ENCODE measurements around the gene PBXIP1. TPM values are rescaled to one million over a fixed set of nuclear protein-coding genes. Genes with fewer than 3 reads are reported as not detected.

Gene PBXIP1
- total RNA-seq, 1 experiment from 2014 or later: 26.5 TPM

DNA sequence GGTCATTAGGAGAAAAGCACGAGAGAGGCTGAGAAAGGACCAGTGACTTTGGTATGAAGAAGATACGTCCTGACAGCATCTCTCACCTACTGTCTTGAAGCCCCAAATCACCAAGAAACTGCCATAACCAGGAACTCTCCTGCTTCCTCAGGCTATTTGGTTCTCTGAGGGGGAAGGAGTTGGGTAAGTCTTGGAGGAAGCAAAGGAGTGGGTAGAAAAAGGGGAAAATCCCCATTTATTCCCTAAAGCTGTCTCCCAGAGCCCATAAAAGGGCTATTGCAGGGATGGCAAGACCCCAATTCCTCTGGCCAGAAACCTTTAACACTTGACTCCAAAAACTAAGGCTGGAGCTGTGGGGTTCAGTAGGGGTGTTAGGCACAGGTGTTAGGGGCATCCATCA is 2.1 kb upstream of the PBXIP1 start (continued):
- TF ChIP-seq, protein P1, sequence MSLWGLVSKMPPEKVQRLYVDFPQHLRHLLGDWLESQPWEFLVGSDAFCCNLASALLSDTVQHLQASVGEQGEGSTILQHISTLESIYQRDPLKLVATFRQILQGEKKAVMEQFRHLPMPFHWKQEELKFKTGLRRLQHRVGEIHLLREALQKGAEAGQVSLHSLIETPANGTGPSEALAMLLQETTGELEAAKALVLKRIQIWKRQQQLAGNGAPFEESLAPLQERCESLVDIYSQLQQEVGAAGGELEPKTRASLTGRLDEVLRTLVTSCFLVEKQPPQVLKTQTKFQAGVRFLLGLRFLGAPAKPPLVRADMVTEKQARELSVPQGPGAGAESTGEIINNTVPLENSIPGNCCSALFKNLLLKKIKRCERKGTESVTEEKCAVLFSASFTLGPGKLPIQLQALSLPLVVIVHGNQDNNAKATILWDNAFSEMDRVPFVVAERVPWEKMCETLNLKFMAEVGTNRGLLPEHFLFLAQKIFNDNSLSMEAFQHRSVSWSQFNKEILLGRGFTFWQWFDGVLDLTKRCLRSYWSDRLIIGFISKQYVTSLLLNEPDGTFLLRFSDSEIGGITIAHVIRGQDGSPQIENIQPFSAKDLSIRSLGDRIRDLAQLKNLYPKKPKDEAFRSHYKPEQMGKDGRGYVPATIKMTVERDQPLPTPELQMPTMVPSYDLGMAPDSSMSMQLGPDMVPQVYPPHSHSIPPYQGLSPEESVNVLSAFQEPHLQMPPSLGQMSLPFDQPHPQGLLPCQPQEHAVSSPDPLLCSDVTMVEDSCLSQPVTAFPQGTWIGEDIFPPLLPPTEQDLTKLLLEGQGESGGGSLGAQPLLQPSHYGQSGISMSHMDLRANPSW (CRISPR knock-in tag; conservative IDR thresholded peaks at IDR 0.05; ENCODE audit: low read depth): no peak
- TF ChIP-seq ATF1 (CRISPR knock-in tag; IDR thresholded peaks at IDR 0.05): no peak
- TF ChIP-seq, protein P2, sequence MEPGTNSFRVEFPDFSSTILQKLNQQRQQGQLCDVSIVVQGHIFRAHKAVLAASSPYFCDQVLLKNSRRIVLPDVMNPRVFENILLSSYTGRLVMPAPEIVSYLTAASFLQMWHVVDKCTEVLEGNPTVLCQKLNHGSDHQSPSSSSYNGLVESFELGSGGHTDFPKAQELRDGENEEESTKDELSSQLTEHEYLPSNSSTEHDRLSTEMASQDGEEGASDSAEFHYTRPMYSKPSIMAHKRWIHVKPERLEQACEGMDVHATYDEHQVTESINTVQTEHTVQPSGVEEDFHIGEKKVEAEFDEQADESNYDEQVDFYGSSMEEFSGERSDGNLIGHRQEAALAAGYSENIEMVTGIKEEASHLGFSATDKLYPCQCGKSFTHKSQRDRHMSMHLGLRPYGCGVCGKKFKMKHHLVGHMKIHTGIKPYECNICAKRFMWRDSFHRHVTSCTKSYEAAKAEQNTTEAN (CRISPR knock-in tag; IDR thresholded peaks at IDR 0.05): no peak

DNA sequence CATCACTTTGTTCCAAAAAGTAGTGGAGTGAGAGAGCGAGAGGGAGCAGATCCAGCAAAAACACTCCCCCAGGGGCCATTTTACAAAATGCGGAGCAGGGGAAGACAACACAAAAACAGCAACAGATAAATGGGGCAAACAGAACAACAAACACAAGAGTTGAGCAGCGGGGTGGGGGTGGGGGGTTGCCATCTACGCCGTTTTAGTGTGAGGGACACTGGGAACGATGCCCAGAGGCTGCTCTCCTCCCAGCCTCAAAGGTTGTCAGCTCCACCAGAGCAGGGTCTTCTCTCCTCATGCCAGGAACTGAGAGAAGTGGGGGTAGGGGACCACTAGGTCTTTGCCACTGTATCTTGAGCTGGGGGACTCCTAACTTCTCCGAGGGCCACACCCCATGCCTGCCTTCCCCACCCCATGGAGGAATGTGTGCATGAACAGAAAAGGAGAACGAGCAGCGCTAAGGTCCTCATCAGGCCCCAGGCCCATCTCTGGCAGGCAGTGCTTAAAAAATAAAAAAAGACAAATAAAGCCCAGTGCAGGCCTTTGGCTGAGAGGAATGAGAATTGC is 1.3 kb upstream of the PBXIP1 start:
- H3K27ac Mint-ChIP-seq: 0 out of 2 replicates have a peak overlapping the region, but pooled peaks have one; percentile 9
- ATAC-seq: no peak
- CTCF ChIA-PET: interaction anchor here (0.6 to 3.8 kb wide), 13 partner anchors 15 to 134 kb away, joined by 3 to 77 read pairs (median 4); partner anchors contain the start of genes LENEP, PMVK and SHC1

DNA sequence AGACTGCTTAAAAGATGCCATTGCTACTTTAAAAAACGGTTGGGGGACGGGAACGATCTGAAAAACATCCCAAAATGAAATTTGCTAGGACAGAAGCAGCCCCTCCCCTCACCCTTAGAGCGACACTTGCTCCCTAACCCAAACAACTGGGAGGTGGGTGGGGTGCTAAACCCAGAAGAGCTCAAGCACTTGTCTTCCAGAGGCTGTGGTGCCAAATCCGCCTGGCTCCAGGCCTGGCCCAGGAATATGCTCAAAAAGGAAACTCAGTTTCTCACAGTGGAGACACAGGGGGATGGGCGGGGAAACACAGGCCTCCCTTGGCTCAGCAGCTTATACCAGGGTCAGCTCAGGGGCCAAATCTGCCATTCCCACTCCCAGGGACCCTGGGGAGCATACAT is 644 bp upstream of the PBXIP1 start:
- no peaks in the 10 kb centered on the region for H3K9me3 Mint-ChIP-seq
- ATAC-seq (peak; percentile 17), DNase-seq (ENCODE audit: low spot score) (no peak)
- peaks cover 56% of the 10 kb centered on the region for H3K4me1 Mint-ChIP-seq
- 0 out of 2 replicates have a peak, but pooled peaks have one; percentile 35 for TF ChIP-seq EMX1 (CRISPR knock-in tag; IDR thresholded peaks at IDR 0.05)
- no peak for TF ChIP-seq ZNF416 (CRISPR knock-in tag; IDR thresholded peaks at IDR 0.05)
- ChIA-PET CTCF (interaction anchor here (0.6 to 3.8 kb wide), 27 partner anchors 15 to 410 kb away, joined by 3 to 77 read pairs (median 4); partner anchors contain the start of genes ADAM15, KRTCAP2, LENEP and PMVK), POLR2A (interaction anchor here (0.8 to 4.6 kb wide), 10 partner anchors 11 to 237 kb away, joined by 3 to 66 read pairs (median 5); partner anchors contain the start of genes CKS1B, FLAD1, KCNN3 and PMVK)
- H3K27ac Mint-ChIP-seq: peak overlapping the region; percentile 99; the same call in 1 of the 2 replicates
- no peaks in the 10 kb centered on the region for H3K27me3 Mint-ChIP-seq (ENCODE audit: low read depth)
- peak overlapping the region; percentile 97 for H3K4me3 Mint-ChIP-seq
- H3K36me3 Mint-ChIP-seq: peaks cover 13% of the 10 kb centered on the region

More for the DNA sequence above, 1.3 kb upstream of the PBXIP1 start:
- DNase-seq (ENCODE audit: low spot score): no peak
- Mint-ChIP-seq H3K4me3 (peak overlapping the region; percentile 97), H3K27me3 (ENCODE audit: low read depth) (no peaks in the 10 kb centered on the region), H3K4me1 (peaks cover 56% of the 10 kb centered on the region), H3K36me3 (peaks cover 13% of the 10 kb centered on the region), H3K9me3 (no peaks in the 10 kb centered on the region)
- POLR2A ChIA-PET: interaction anchor here (0.8 to 4.6 kb wide), 7 partner anchors 10 to 237 kb away, joined by 3 to 66 read pairs (median 8); partner anchors contain the start of genes CKS1B, FLAD1, PMVK and SHC1
- TF ChIP-seq FOXJ3 (CRISPR knock-in tag; IDR thresholded peaks at IDR 0.05; ENCODE audit: borderline replicate concordance): no peak
- TF ChIP-seq JAZF1 (CRISPR knock-in tag; IDR thresholded peaks at IDR 0.05): no peak
- no peak for TF ChIP-seq ZNF121 (CRISPR knock-in tag; IDR thresholded peaks at IDR 0.05)
- TF ChIP-seq, protein P3, sequence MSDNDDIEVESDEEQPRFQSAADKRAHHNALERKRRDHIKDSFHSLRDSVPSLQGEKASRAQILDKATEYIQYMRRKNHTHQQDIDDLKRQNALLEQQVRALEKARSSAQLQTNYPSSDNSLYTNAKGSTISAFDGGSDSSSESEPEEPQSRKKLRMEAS (CRISPR knock-in tag; IDR thresholded peaks at IDR 0.05): no peak
- TF ChIP-seq TCF7 (CRISPR knock-in tag; IDR thresholded peaks at IDR 0.05; ENCODE audit: low read depth): no peak
- TF ChIP-seq SMAD3 (CRISPR knock-in tag; IDR thresholded peaks at IDR 0.05; ENCODE audit: borderline replicate concordance): no peak
- TF ChIP-seq ZNF671 (CRISPR knock-in tag; IDR thresholded peaks at IDR 0.05): no peak
- no peak for TF ChIP-seq ZNF263 (CRISPR knock-in tag; IDR thresholded peaks at IDR 0.05; ENCODE audit: low read depth)
- TF ChIP-seq, protein P4, sequence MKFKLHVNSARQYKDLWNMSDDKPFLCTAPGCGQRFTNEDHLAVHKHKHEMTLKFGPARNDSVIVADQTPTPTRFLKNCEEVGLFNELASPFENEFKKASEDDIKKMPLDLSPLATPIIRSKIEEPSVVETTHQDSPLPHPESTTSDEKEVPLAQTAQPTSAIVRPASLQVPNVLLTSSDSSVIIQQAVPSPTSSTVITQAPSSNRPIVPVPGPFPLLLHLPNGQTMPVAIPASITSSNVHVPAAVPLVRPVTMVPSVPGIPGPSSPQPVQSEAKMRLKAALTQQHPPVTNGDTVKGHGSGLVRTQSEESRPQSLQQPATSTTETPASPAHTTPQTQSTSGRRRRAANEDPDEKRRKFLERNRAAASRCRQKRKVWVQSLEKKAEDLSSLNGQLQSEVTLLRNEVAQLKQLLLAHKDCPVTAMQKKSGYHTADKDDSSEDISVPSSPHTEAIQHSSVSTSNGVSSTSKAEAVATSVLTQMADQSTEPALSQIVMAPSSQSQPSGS (CRISPR knock-in tag; IDR thresholded peaks at IDR 0.05; ENCODE audit: borderline replicate concordance, low read depth): no peak
- no peak for TF ChIP-seq ESRRA (CRISPR knock-in tag; IDR thresholded peaks at IDR 0.05; ENCODE audit: borderline replicate concordance)
- TF ChIP-seq MYBL2 (CRISPR knock-in tag; IDR thresholded peaks at IDR 0.05): no peak
- TF ChIP-seq NFATC4 (CRISPR knock-in tag; IDR thresholded peaks at IDR 0.05): no peak
- TF ChIP-seq CBFB (CRISPR knock-in tag; IDR thresholded peaks at IDR 0.05; ENCODE audit: low read depth): no peak
- TF ChIP-seq ETV6 (CRISPR knock-in tag; IDR thresholded peaks at IDR 0.05): no peak
- TF ChIP-seq JUN (CRISPR knock-in tag; IDR thresholded peaks at IDR 0.05): no peak
- TF ChIP-seq, protein P5, sequence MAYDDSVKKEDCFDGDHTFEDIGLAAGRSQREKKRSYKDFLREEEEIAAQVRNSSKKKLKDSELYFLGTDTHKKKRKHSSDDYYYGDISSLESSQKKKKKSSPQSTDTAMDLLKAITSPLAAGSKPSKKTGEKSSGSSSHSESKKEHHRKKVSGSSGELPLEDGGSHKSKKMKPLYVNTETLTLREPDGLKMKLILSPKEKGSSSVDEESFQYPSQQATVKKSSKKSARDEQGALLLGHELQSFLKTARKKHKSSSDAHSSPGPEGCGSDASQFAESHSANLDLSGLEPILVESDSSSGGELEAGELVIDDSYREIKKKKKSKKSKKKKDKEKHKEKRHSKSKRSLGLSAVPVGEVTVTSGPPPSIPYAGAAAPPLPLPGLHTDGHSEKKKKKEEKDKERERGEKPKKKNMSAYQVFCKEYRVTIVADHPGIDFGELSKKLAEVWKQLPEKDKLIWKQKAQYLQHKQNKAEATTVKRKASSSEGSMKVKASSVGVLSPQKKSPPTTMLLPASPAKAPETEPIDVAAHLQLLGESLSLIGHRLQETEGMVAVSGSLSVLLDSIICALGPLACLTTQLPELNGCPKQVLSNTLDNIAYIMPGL (CRISPR knock-in tag; IDR thresholded peaks at IDR 0.05): no peak
- TF ChIP-seq SP1 (CRISPR knock-in tag; conservative IDR thresholded peaks at IDR 0.05): no peak
- TF ChIP-seq FOXP1 (CRISPR knock-in tag; IDR thresholded peaks at IDR 0.05; ENCODE audit: borderline replicate concordance): no peak
- TF ChIP-seq CREM (CRISPR knock-in tag; IDR thresholded peaks at IDR 0.05): no peak

Data from WTC11 (cell line).